C4-2B (cell line): ENCODE measurements around the gene BAIAP3.

Experiments used
- CTCF ChIP-seq: fragments of 450-650 bp; conservative IDR thresholded peaks from 2 replicates; pipeline ENCODE4 v1.5.1; 2017; ENCODE audit warnings: mild to moderate bottlenecking
- ZFX ChIP-seq: fragments of 450-650 bp; IDR thresholded peaks from 2 replicates; pipeline ENCODE4 v1.6.1; 2017

DNA sequence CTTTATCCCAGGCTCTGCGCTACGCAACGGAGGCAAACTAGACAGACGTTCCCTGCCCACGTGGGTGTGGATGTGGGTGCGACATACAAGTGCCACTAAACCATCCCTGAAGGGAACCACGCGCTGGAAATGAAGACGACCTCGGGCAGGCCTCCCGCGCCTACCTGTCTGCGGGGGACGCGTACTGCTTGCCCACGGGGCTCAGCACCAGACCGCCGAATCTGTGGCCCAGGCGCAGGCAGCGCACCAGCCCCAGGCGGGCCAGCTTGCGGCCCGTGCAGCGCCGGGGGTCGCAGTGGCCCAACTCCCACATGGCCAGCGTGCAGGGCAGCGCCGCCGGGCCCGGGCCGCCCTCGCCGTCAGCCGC, 17.8 kb downstream of the BAIAP3 start:
- TF ChIP-seq CTCF (no peak), ZFX (no peak)
